ENCODE measurements around the gene PCCB. TPM values are rescaled to one million over a fixed set of nuclear protein-coding genes. Genes with fewer than 3 reads are reported as not detected.

PCCB gene
- total and polyA plus RNA-seq, 2 of the 8 experiments (the other 6 are each of a cell fraction or from before 2014, with no cell fraction given) = 56.7 to 84.4 TPM

GRCh38 chr3:136207489-136208115, 42.5 kb upstream of the PCCB start:
- no peak overlapping the region for H3K14ac ChIP-seq (ENCODE audit: insufficient read length)
- WGBS, 2 experiments (ENCODE audit: extremely low coverage in 1 of 2, insufficient coverage in 1 of 2, insufficient read length in 1 of 2, insufficient replicate concordance in 2 of 2, low coverage in 1 of 2, low lambda C conversion rate in 2 of 2, missing lambda C conversion rate in 1 of 2) = 83% methylated on average over 4 of the region's 4 CpGs; no CpG with 5 or more reads in 1 of the 2 experiments
- CTCF ChIA-PET (ENCODE audit: partially characterized antibody) = no interaction called here
- no peaks in the 10 kb centered on the region for H3K9me3 ChIP-seq (ENCODE audit: insufficient read depth in 2 of 2, low read depth in 1 of 2, low read length in 1 of 2)
- FAIRE-seq (no peak), DNase-seq (ENCODE audit: low read depth in 1 of 2, low spot score in 2 of 2) (no peak)
- H4K5ac ChIP-seq (ENCODE audit: insufficient read length, low read depth, low read length) = no peak overlapping the region
- no peak overlapping the region for H3K56ac ChIP-seq (replicated peaks; ENCODE audit: insufficient read length, low read depth, low read length)
- no peak overlapping the region for H2BK20ac ChIP-seq (ENCODE audit: low read length)
- TF ChIP-seq TAF1 (IDR thresholded peaks at IDR 0.05; ENCODE audit: low read depth, low read length) (no peak), CTBP2 (IDR thresholded peaks at IDR 0.05; ENCODE audit: borderline replicate concordance, insufficient read depth, insufficient read length, low read length) (no peak), SUZ12 (IDR thresholded peaks at IDR 0.05; ENCODE audit: low read length) (no peak), RXRA (IDR thresholded peaks at IDR 0.05; ENCODE audit: insufficient read depth, low read depth, low read length) (no peak), JUND (IDR thresholded peaks at IDR 0.05; ENCODE audit: low read length) (no peak), CREB1 (IDR thresholded peaks at IDR 0.05) (no peak), CEBPB (IDR thresholded peaks at IDR 0.05; ENCODE audit: low read depth, low read length) (no peak), POU5F1 (IDR thresholded peaks at IDR 0.05; ENCODE audit: low read depth, low read length) (no peak)
- H4K20me1 ChIP-seq (replicated peaks in 1 of 2; ENCODE audit: control insufficient read depth in 1 of 2, insufficient read depth in 2 of 2, low read length in 2 of 2) = no peaks in the 10 kb centered on the region
- H2AFZ ChIP-seq (ENCODE audit: low read length) = no peak overlapping the region
- no peak overlapping the region for H2BK12ac ChIP-seq (ENCODE audit: low read depth, low read length)
- H2BK120ac ChIP-seq (replicated peaks; ENCODE audit: low read depth, low read length) = no peak overlapping the region
- no peak overlapping the region for H4K91ac ChIP-seq (replicated peaks; ENCODE audit: insufficient read length, low read length)
- H3K4ac ChIP-seq (replicated peaks; ENCODE audit: insufficient read length, low read depth, low read length) = no peak overlapping the region
- POLR2A ChIA-PET (ENCODE audit: partially characterized antibody) = interaction anchor here (1.7 kb wide), 1 partner anchor 10 kb away, joined by 4 read pairs; no protein-coding TSS in a partner anchor
- H3K27ac ChIP-seq (ENCODE audit: low read depth, low read length) = no peak overlapping the region
- H3K23me2 ChIP-seq (ENCODE audit: low read depth, low read length) = no peaks in the 10 kb centered on the region; the same call in 1 of the 2 replicates
- no peak overlapping the region for H3K4me2 ChIP-seq (ENCODE audit: insufficient read depth in 1 of 2, low read depth in 2 of 2, low read length in 2 of 2)
- no peak overlapping the region for H2AK5ac ChIP-seq (ENCODE audit: low read depth, low read length)
- no peaks in the 10 kb centered on the region for H3K27me3 ChIP-seq (replicated peaks in 1 of 4; ENCODE audit: control insufficient read depth in 3 of 4, extremely low read depth in 1 of 4, insufficient read depth in 3 of 4, low read length in 3 of 4)
- no peak overlapping the region for H4K8ac ChIP-seq (ENCODE audit: extremely low read depth, insufficient read depth, low read length)
- no peak overlapping the region for H3K18ac ChIP-seq (ENCODE audit: extremely low read depth, low read length)
- H3K9ac ChIP-seq (replicated peaks in 1 of 4; ENCODE audit: extremely low read depth in 1 of 4, low read depth in 3 of 4, low read length in 3 of 4) = no peak overlapping the region
- no peaks in the 10 kb centered on the region for H3K36me3 ChIP-seq (ENCODE audit: control insufficient read depth in 2 of 4, insufficient read depth in 4 of 4, low read length in 3 of 4)
- H3K79me1 ChIP-seq (ENCODE audit: low read depth, low read length) = no peaks in the 10 kb centered on the region
- no peak overlapping the region for H3K23ac ChIP-seq (ENCODE audit: insufficient read length)
- H3K4me3 ChIP-seq (ENCODE audit: extremely low read depth in 1 of 4, insufficient read depth in 2 of 4, low read depth in 3 of 4, low read length in 4 of 4) = no peak overlapping the region
- no peaks in the 10 kb centered on the region for H3K79me2 ChIP-seq (ENCODE audit: control insufficient read depth in 1 of 2, insufficient read depth in 2 of 2, low read length in 2 of 2)
- no peaks in the 10 kb centered on the region for H3K4me1 ChIP-seq (replicated peaks in 1 of 4; ENCODE audit: control insufficient read depth in 3 of 4, insufficient read depth in 4 of 4, low read length in 3 of 4)
- H2BK15ac ChIP-seq (ENCODE audit: low read length) = no peak overlapping the region
- H2BK5ac ChIP-seq (ENCODE audit: low read depth, low read length) = no peak overlapping the region
